ENCODE measurements around the gene ARPC1A.

ARPC1A gene

DNA sequence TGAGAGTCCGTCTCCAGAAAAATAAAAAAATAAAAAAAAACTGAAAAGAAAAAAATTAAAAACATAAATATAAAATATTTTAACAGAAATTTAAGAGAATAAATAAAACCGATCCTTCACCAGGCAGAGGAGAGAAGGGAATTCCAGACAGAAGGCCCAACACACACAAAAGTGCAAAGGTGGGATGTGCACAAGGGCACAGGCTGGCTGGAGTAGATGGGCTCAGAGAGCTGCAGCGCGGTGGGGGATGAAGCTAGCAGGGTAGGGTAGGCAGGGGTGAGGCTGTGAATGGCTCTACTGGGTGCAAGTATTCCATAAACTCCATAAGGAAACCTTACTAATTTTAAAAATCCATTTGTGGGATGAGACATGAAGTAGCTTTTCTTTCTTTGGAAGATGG is 15.7 kb upstream of the ARPC1A start:
- H3K9me3 ChIP-seq (ENCODE audit: low read length), result no peaks in the 10 kb centered on the region
- TF ChIP-seq EZH2 (IDR thresholded peaks at IDR 0.05; ENCODE audit: borderline replicate concordance, low read length) (no peak), CTCF (IDR thresholded peaks at IDR 0.05; ENCODE audit: low read length) (no peak)
- H3K9ac ChIP-seq (ENCODE audit: low read length), result no peak overlapping the region
- no peak overlapping the region for H3K4me2 ChIP-seq (ENCODE audit: low read length)
- H3K27me3 ChIP-seq (ENCODE audit: insufficient read depth, low read length), result peaks cover 7% of the 10 kb centered on the region; the same call in 1 of the 2 replicates
- no peak overlapping the region for H3K27ac ChIP-seq (ENCODE audit: low read depth, low read length, poor library complexity, severe bottlenecking)
- H3K4me1 ChIP-seq (ENCODE audit: insufficient read depth, low read length, severe bottlenecking), result no peaks in the 10 kb centered on the region
- H2AFZ ChIP-seq (ENCODE audit: low read length), result no peak overlapping the region
- H3K36me3 ChIP-seq (ENCODE audit: insufficient read depth, low read length), result no peaks in the 10 kb centered on the region
- no peaks in the 10 kb centered on the region for H3K9me2 ChIP-seq (ENCODE audit: low read depth, low read length)
- no peaks in the 10 kb centered on the region for H3K79me2 ChIP-seq (ENCODE audit: insufficient read depth, low read length)
- no peaks in the 10 kb centered on the region for H3F3A ChIP-seq (ENCODE audit: insufficient read depth, low read length)
- no peak overlapping the region for H3K4me3 ChIP-seq (ENCODE audit: low read depth, low read length, poor library complexity, severe bottlenecking)
- H4K20me1 ChIP-seq (ENCODE audit: insufficient read depth, low read length), result no peaks in the 10 kb centered on the region

DNA sequence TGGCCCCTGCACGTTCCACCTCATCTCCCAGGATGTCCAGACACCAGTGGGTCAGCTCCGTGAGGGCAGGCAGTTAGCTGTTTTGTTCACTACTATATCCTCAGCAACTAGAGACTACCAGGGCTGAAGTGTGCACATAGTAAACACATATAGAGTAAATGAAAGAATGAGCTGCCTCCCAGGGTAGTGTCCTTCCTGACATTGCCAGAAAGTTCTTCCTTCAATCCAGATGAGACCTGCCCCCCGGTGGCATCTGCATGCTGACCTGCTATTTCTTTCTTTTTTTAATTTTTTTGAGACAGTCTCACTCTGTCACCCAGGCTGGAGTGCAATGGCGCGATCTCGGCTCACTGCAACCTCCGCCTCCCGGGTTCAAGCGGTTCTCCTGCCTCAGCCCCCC is 14.0 kb upstream of the ARPC1A start:
- peaks cover 7% of the 10 kb centered on the region; the same call in 1 of the 2 replicates for H3K27me3 ChIP-seq (ENCODE audit: insufficient read depth, low read length)
- no peak overlapping the region for H3K27ac ChIP-seq (ENCODE audit: low read depth, low read length, poor library complexity, severe bottlenecking)
- H2AFZ ChIP-seq (ENCODE audit: low read length), result no peak overlapping the region
- H3K4me2 ChIP-seq (ENCODE audit: low read length), result no peak overlapping the region
- H3K79me2 ChIP-seq (ENCODE audit: insufficient read depth, low read length), result no peaks in the 10 kb centered on the region
- H3F3A ChIP-seq (ENCODE audit: insufficient read depth, low read length), result no peaks in the 10 kb centered on the region
- no peak overlapping the region for H3K9ac ChIP-seq (ENCODE audit: low read length)
- no peaks in the 10 kb centered on the region for H3K9me3 ChIP-seq (ENCODE audit: low read length)
- no peaks in the 10 kb centered on the region for H4K20me1 ChIP-seq (ENCODE audit: insufficient read depth, low read length)
- no peaks in the 10 kb centered on the region for H3K4me1 ChIP-seq (ENCODE audit: insufficient read depth, low read length, severe bottlenecking)
- H3K36me3 ChIP-seq (ENCODE audit: insufficient read depth, low read length), result no peaks in the 10 kb centered on the region
- no peaks in the 10 kb centered on the region for H3K9me2 ChIP-seq (ENCODE audit: low read depth, low read length)
- TF ChIP-seq CTCF (IDR thresholded peaks at IDR 0.05; ENCODE audit: low read length) (no peak), EZH2 (IDR thresholded peaks at IDR 0.05; ENCODE audit: borderline replicate concordance, low read length) (no peak)
- H3K4me3 ChIP-seq (ENCODE audit: low read depth, low read length, poor library complexity, severe bottlenecking), result no peak overlapping the region

DNA sequence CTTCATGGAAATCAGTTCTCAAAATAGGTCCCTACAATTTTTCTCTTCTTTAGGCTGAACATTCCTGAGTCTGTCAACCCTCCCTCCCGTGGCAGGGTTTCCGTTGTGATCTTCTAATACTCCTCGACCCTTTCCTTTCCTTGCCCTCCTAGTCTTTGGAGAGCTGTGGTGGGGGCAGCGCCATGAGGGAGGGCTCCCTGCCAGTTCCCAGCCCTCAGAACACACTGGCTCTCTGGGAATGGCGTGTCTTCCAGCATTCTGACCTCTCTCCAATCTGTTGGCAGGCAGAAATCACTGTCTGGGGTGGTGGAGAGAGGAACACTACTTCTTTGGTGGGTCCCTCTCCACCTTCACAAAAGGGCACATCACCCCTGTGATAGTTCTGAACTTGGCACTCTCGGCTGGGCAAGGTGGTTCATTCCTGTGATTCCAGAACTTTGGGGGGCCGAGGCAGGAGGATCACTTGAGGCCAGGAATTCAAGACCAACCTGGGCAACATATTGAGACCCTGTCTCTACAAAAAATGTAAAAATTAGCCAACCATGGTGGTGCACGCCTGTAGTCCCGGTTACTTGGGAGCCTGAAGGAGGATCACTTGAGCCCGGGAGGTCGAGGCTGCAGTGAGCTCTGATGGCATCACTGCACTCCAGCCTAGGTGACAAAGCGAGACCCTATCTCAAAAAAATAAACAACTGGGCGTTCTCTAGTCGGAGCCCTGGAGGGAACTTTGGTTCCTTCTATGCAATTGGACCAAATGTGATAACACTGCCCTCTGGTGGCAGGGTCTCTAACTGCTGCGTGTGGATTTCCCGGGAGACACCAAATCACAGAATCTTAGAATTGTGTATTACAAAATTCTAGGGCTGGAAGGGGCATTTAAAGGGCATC is 13.1 kb upstream of the ARPC1A start:
- no peaks in the 10 kb centered on the region for H3K36me3 ChIP-seq (ENCODE audit: insufficient read depth, low read length)
- no peak overlapping the region for H3K27ac ChIP-seq (ENCODE audit: low read depth, low read length, poor library complexity, severe bottlenecking)
- H3K9me2 ChIP-seq (ENCODE audit: low read depth, low read length), result no peaks in the 10 kb centered on the region
- H3K4me2 ChIP-seq (ENCODE audit: low read length), result no peak overlapping the region
- no peaks in the 10 kb centered on the region for H4K20me1 ChIP-seq (ENCODE audit: insufficient read depth, low read length)
- no peaks in the 10 kb centered on the region for H3K4me1 ChIP-seq (ENCODE audit: insufficient read depth, low read length, severe bottlenecking)
- no peaks in the 10 kb centered on the region for H3F3A ChIP-seq (ENCODE audit: insufficient read depth, low read length)
- H2AFZ ChIP-seq (ENCODE audit: low read length), result no peak overlapping the region
- no peak overlapping the region for H3K4me3 ChIP-seq (ENCODE audit: low read depth, low read length, poor library complexity, severe bottlenecking)
- H3K79me2 ChIP-seq (ENCODE audit: insufficient read depth, low read length), result no peaks in the 10 kb centered on the region
- TF ChIP-seq EZH2 (IDR thresholded peaks at IDR 0.05; ENCODE audit: borderline replicate concordance, low read length) (no peak), CTCF (IDR thresholded peaks at IDR 0.05; ENCODE audit: low read length) (peak; percentile 98)
- H3K27me3 ChIP-seq (ENCODE audit: insufficient read depth, low read length), result peaks cover 7% of the 10 kb centered on the region; the same call in 1 of the 2 replicates
- no peaks in the 10 kb centered on the region for H3K9me3 ChIP-seq (ENCODE audit: low read length)
- no peak overlapping the region for H3K9ac ChIP-seq (ENCODE audit: low read length)

All from OCI-LY1 (cell line).